NCI-H69 (cell line): ENCODE data around the gene LYRM4.

ENCODE experiments used
- DNase-seq: peaks from one replicate; lab custom pipeline; 2025; lab: John Stamatoyannopoulos, UW

Gene LYRM4

GRCh38 chr6:5174756-5175549, 85.8 kb downstream of the LYRM4 start:
- DNase-seq, result peak; percentile 45

DNA sequence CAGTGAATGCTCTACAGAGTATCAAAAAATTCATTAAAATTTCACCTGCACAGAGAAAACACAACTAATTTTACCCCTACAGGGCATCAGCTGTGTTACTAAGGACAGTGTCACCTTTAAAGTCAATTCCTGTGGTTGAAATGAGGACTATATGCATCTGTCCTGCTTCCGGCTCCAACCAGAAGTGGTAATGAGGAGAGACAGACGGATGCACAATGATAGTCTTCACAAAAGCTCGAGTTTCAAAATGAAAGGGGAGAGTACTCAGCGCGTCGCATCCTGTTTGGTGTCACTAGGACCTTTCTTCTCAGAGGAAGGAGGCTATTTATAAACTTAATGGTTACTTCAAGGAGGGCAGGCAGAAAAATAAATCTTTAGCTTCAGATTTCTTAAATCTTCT, 86.5 kb downstream of the LYRM4 start:
- peak; percentile 41 for DNase-seq

DNA sequence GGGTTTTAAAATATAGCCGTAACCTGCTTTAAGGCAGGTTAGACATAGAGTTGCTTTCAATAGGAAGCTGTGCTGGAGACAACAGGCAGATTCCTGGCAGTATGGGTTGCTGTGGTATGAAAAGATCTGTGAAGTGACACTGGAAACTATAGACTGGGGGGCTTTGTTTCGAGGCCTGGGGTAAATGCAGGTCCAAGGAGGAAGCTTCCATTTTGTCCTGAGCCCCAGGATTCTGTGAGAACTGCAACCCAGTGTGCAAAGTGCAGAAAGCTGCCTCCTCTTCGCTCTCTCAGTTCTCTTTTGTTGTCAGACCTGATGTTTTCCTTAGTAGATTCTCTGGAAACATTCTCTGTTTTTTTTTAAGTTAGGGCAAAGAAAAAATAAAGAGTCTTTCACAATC, 86.9 kb downstream of the LYRM4 start:
- DNase-seq, result no peak

- peak; percentile 63 for DNase-seq
Measured at GRCh38 chr6:5172897-5173474, 87.8 kb downstream of the LYRM4 start.

- peak; percentile 59 for DNase-seq
Measured at GRCh38 chr6:5172041-5172653, 88.6 kb downstream of the LYRM4 start.

GRCh38 chr6:5167501-5167900, 93.2 kb downstream of the LYRM4 start:
- DNase-seq, result no peak

- no peak for DNase-seq
Measured at GRCh38 chr6:5164092-5164491, 96.7 kb downstream of the LYRM4 start.

DNA sequence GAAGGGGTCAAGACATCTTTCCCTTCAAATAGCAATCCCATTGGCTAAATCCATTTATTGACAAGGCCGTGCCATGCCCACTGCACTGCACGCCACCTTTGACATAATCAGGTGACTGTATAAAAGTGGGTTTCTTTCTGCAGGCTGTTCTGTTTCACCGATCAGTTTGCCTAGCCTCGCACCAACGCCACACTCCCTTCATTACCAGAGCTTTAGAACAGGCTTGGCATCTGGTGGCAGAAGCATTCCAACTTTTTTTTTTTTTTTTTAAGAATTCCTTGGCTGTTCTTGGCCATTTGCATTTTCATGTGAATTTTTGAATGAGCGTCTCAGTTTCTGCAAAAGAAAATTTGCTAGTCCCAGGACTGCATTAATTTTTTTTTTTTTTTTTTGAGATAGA, 97.5 kb downstream of the LYRM4 start:
- DNase-seq, result no peak

DNA sequence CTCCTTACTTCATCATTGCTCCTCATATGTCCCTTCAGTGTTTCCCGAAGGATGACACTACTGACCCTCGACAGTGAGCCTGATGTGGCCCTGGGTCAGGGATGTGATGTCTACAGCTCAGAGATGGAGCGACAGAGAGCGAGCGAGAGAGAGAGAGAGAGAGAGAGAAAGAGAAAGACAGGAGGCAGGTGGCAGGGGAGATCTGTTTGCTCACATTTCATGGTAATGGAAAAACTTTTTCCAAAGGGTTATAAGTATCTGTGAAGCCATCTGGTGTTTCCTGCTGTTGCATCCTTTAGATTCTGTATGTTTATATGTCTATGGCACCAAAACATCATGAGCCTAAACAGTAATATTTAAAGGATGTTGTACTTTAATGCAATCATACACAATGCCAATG, 98.4 kb downstream of the LYRM4 start:
- no peak for DNase-seq

GRCh38 chr6:5160206-5160605, 100.5 kb downstream of the LYRM4 start:
- DNase-seq, result no peak

GRCh38 chr6:5159162-5159561, 101.6 kb downstream of the LYRM4 start:
- DNase-seq, result no peak

DNA sequence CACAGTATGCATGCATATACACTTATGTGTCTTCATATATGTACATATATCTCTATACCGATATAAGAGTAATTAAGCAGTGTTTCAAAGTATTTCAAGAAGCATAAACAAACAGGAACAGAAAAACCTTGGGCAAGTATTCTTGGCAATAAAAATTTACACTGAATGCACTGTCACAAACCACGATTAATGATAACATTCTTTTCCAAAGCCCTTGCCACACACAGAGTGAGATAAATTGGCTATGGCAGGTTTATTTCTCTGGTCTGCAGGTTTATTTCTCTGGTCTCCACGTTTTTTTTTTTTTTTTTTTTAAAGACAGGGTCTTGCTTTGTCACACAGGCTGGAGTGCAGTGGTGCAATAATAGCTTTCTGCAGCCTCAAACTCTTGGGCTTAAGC, 102.6 kb downstream of the LYRM4 start:
- DNase-seq, result no peak

DNA sequence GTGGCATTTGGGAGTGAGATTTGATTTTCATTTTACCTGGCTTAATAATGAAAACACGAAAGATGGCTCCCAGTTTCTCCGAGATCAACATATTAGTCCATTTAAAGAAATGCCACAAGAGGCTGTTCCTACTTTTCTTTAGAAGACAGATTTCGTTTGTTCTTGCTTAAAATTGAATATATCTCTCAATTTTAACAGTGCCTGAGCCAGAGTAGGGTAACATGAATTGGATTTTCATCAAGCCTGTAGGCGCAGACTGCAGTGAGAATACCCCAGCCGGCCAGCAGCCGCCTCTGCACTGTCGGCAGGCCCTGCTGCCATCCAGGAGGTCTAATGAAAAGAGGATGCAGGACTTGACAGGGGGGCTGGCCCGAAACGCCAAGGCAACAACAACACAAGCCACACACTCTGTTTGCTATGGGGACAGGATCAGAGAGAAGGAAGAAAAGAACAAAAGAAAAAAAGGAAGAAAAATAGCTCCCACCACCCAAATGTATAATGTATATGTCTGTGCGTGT, 103.1 kb downstream of the LYRM4 start:
- DNase-seq, result no peak

DNA sequence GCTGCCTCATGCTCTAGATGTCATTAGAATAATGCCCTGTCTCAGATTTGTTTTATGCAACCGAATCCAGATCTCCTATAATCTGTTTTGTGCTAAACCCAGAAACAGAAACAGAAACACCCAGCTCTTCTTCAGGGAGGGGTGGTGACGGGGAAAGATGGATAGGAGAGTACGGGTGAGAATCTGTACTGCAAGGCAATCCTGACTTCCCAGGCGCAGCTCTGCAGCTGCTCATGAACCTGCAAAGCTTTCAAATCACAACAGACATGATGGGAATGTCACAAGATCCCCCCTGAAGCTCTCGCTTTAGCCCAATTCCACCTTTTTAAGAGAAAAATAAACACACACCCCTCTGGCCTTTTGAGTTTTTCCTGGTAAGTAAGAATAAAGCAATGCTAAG, 104.1 kb downstream of the LYRM4 start:
- DNase-seq, result no peak

DNA sequence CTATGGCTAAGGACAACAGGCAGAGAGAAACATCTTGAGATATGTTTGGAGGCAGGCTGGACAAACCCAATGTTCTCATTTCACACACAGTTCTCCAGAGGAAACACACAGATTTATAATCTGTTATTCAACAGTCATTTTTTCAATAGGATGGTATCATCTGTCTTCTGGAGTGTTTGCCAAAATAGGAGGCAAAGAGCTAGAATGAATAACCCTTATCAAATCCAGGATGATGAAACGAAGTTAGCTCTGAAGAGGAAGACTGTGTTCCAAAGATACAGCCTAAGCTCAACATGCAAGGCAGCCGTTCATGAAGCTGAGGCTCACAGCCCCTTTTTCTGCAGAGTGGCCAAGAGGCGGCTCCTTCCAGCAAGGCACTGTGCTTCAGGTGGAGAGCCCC, 104.8 kb downstream of the LYRM4 start:
- no peak for DNase-seq

DNA sequence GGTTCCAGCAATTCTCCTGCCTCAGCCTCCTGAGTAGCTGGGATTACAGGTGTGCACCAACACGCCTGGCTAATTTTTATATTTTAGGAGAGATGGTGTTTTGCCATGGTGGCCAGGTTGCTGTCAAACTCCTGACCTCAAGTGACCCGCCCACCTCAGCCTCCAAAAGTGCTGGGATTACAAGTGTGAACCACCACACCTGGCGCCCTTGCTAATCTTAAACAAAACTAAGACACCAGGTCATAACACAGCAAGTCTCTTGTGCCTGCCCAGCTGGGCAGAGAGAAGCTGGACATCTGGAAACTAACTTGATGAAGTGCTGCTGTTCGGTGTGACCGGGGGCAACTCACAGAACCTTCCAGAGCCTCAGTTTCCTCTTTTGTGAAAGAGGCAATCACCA, 107.6 kb downstream of the LYRM4 start:
- DNase-seq, result no peak

- no peak for DNase-seq
Measured at GRCh38 chr6:5152460-5152859, 108.3 kb downstream of the LYRM4 start.

DNA sequence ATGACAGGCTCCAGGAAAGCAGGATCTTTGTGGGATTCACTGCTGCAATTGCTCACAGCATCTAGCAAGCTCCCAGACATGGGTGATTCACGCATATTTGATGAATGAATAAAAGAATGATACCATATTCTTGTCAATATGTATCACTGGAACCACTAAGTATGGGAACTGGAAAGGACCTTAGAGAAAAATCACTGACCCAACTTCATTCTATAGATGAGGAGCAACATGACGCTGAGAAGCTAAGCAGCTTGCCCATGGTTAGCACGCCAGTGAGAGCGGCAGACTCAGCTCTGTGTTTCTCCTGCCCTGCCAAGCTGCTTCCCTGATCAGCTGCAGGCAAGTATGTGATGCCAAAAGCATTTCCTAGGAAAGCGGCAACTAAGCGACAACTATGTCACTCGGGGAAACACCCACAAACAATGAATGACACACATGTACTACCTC, 108.8 kb downstream of the LYRM4 start:
- DNase-seq, result no peak

DNA sequence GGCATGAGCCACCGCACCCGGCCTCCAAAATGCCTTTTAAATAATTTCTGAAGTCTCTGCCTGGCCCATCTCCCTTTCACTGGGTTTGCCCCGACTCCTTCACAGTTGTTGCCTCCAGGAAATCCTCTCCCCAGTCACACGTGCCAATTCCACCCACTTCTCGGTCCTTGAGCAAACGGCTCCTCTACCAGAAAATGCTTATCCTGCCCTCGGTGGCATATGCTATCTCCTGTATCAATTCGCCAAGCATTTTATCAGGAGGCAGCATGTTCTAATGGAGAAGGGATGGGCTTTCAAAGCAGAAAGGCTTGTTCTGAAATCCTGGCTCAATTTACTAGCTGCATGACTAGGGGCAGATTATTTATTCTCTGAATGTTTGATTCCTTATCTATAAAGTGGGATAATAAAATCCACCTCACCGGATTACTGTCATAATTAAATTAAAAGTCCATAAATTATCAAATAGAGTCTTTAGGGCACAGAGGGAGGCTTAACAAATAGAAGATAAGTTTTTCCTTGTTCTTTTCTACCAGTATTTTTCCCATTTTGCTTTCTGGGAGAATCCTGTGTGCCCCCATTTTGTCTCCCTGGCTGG, 109.3 kb downstream of the LYRM4 start:
- DNase-seq, result no peak

GRCh38 chr6:5150551-5151075, 110.1 kb downstream of the LYRM4 start:
- DNase-seq, result peak; percentile 7

- DNase-seq, result no peak
Measured at GRCh38 chr6:5149891-5150290, 110.9 kb downstream of the LYRM4 start.

- no peak for DNase-seq
Measured at GRCh38 chr6:5149159-5149704, 111.5 kb downstream of the LYRM4 start.
